Measurements from ENCODE around the gene VSIR. TPM values are rescaled to one million over a fixed set of nuclear protein-coding genes. Genes with fewer than 3 reads are reported as not detected.

Gene VSIR
- total and polyA plus RNA-seq, 10 of the 15 experiments (the other 5 are each of a cell fraction or from before 2014, with no cell fraction given): 0.19 to 12.5 (median 6.7) TPM

DNA sequence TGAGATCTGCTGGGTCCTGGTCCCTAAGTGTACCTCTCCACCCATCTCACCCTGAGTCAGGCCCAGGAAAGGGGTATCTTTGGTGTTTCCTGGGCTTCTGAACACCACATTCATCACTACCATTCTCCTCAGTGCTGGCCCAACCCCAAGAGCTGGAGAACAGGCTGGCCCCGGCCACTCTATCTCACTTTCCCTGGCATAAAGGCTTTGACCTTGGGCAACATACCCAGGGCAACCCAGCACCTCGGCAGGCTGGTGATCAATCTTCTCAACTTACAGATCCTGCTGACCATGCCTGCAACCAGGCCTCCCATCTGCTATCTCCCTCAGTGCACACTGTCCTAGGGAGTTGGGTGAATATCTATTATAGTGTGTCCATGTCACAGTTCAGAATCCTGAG lies 2.1 kb downstream of the VSIR start (continued):
- TF ChIP-seq KLF5 (IDR thresholded peaks at IDR 0.05; ENCODE audit: partially characterized antibody): no peak
- TF ChIP-seq, protein P1, sequence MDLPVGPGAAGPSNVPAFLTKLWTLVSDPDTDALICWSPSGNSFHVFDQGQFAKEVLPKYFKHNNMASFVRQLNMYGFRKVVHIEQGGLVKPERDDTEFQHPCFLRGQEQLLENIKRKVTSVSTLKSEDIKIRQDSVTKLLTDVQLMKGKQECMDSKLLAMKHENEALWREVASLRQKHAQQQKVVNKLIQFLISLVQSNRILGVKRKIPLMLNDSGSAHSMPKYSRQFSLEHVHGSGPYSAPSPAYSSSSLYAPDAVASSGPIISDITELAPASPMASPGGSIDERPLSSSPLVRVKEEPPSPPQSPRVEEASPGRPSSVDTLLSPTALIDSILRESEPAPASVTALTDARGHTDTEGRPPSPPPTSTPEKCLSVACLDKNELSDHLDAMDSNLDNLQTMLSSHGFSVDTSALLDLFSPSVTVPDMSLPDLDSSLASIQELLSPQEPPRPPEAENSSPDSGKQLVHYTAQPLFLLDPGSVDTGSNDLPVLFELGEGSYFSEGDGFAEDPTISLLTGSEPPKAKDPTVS (IDR thresholded peaks at IDR 0.05; ENCODE audit: low read depth, low read length): no peak
- no peak for TF ChIP-seq SPI1 (IDR thresholded peaks at IDR 0.05; ENCODE audit: borderline replicate concordance, insufficient read depth, low read depth, low read length)

DNA sequence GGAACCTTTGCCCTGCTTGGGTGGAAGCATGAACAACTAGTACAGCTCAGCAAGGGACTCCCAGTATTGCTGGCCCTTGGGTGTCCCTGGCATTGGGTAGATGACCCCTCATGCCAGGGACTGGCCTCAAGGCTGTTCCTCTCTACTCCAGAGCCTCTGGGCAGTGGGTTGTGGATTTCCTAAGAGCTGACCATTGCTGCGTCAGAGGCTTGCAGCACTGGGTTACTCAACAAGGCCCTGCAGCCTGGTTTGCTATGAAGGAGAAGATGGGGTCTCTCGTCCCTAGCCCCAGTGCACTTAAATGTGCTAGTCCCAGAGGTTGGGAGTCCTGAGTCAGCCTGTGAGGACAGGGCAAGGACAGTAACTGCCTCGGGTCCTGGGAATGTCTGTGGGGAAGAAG lies 2.5 kb downstream of the VSIR start:
- peak overlapping the region; percentile 99 for H3K4me2 ChIP-seq (ENCODE audit: control insufficient read depth, insufficient read depth)
- no peak for FAIRE-seq
- peak overlapping the region; percentile 15; the same call in 1 of the 2 replicates for H3K9ac ChIP-seq (ENCODE audit: control insufficient read depth, insufficient read depth, low read length)
- peaks cover 61% of the 10 kb centered on the region for H3K4me1 ChIP-seq (ENCODE audit: control insufficient read depth, insufficient read depth, low read length)
- DNase-seq (ENCODE audit: low read depth, low spot score): no peak
- no peaks in the 10 kb centered on the region for H3K9me3 ChIP-seq (replicated peaks; ENCODE audit: control insufficient read depth, insufficient read depth, low read length)
- intact Hi-C loops (cut with micrococcal nuclease; ENCODE audit: unreplicated experiment) (no loop called here), in situ Hi-C loops (cut with MboI) (no loop called here)
- H3K4me3 ChIP-seq: no peak overlapping the region
- no peaks in the 10 kb centered on the region for H3K36me3 ChIP-seq (ENCODE audit: control insufficient read depth in 2 of 2, insufficient read depth in 2 of 2, low read length in 1 of 2)
- WGBS (ENCODE audit: insufficient coverage, insufficient replicate concordance, low lambda C conversion rate, missing lambda C conversion rate): 60% methylated on average over 3 of the region's 3 CpGs
- no peaks in the 10 kb centered on the region for H4K20me1 ChIP-seq (ENCODE audit: control insufficient read depth, insufficient read depth)
- H3K27ac ChIP-seq (ENCODE audit: control insufficient read depth, insufficient read depth): peak overlapping the region; percentile 94; the same call in 1 of the 2 replicates
- peaks cover 23% of the 10 kb centered on the region for H3K79me2 ChIP-seq (ENCODE audit: control insufficient read depth, insufficient read depth, low read length)
- BruUV-seq (replicated peaks): no TSS peak
- TF ChIP-seq PAX8 (IDR thresholded peaks at IDR 0.05): no peak
- TF ChIP-seq, protein P2, sequence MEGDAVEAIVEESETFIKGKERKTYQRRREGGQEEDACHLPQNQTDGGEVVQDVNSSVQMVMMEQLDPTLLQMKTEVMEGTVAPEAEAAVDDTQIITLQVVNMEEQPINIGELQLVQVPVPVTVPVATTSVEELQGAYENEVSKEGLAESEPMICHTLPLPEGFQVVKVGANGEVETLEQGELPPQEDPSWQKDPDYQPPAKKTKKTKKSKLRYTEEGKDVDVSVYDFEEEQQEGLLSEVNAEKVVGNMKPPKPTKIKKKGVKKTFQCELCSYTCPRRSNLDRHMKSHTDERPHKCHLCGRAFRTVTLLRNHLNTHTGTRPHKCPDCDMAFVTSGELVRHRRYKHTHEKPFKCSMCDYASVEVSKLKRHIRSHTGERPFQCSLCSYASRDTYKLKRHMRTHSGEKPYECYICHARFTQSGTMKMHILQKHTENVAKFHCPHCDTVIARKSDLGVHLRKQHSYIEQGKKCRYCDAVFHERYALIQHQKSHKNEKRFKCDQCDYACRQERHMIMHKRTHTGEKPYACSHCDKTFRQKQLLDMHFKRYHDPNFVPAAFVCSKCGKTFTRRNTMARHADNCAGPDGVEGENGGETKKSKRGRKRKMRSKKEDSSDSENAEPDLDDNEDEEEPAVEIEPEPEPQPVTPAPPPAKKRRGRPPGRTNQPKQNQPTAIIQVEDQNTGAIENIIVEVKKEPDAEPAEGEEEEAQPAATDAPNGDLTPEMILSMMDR (IDR thresholded peaks at IDR 0.05 in 2 of 3, conservative IDR thresholded peaks at IDR 0.05 in 1 of 3; ENCODE audit: control insufficient read depth in 2 of 3, extremely low read depth in 1 of 3, insufficient read depth in 1 of 3, low read depth in 3 of 3, low read length in 3 of 3): no peak
- TF ChIP-seq, protein P3, sequence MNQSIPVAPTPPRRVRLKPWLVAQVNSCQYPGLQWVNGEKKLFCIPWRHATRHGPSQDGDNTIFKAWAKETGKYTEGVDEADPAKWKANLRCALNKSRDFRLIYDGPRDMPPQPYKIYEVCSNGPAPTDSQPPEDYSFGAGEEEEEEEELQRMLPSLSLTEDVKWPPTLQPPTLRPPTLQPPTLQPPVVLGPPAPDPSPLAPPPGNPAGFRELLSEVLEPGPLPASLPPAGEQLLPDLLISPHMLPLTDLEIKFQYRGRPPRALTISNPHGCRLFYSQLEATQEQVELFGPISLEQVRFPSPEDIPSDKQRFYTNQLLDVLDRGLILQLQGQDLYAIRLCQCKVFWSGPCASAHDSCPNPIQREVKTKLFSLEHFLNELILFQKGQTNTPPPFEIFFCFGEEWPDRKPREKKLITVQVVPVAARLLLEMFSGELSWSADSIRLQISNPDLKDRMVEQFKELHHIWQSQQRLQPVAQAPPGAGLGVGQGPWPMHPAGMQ (IDR thresholded peaks at IDR 0.05; ENCODE audit: borderline replicate concordance): no peak
- ChIA-PET RAD21 (ENCODE audit: unreplicated experiment) (interaction anchor here (1.4 kb wide), 1 partner anchor 77 kb away, joined by 3 read pairs; no protein-coding TSS in a partner anchor), SMC1A (ENCODE audit: uncharacterized antibody, unreplicated experiment) (interaction anchor here (0.6 to 4.6 kb wide), 3 partner anchors 45 to 398 kb away, joined by 3 to 33 read pairs (median 31); no protein-coding TSS in a partner anchor), POLR2A (interaction anchor here (1.0 to 1.5 kb wide), 2 partner anchors 76 to 81 kb away, joined by 4 read pairs; partner anchors contain the start of gene PSAP), CTCF (interaction anchor here (0.7 to 7.2 kb wide), 4 partner anchors 43 to 126 kb away, joined by 4 to 97 read pairs (median 22); no protein-coding TSS in a partner anchor)
- no peaks in the 10 kb centered on the region for H3K27me3 ChIP-seq (replicated peaks in 1 of 2; ENCODE audit: control insufficient read depth in 2 of 2, insufficient read depth in 2 of 2, low read length in 1 of 2)
- H2AFZ ChIP-seq (ENCODE audit: control insufficient read depth, low read depth, low read length): no peak overlapping the region
- ATAC-seq: no peak
